Measurements from ENCODE around the gene ZMAT5. TPM values are rescaled to one million over a fixed set of nuclear protein-coding genes. Genes with fewer than 3 reads are reported as not detected.

The ZMAT5 gene
- total RNA-seq, 2 donors from 2014 or later = 11.9 to 14.3 TPM

GRCh38 chr22:29813563-29813962 lies 46.8 kb upstream of the ZMAT5 start:
- intact Hi-C loops (cut with DNase I) = loop anchor here (10.0 kb wide), 1 partner anchor 191 kb away; no protein-coding TSS in a partner anchor
- Histone ChIP-seq H3K4me1 (peaks cover 6% of the 10 kb centered on the region), H3K9me3 (no peaks in the 10 kb centered on the region), H3K4me3 (no peak overlapping the region), H3K36me3 (no peaks in the 10 kb centered on the region), H3K27ac (no peak overlapping the region), H3K9ac (ENCODE audit: low read depth in 2 of 2, low read length in 2 of 2) (no peak overlapping the region), H3K27me3 (no peaks in the 10 kb centered on the region)
- no peak for TF ChIP-seq CTCF (IDR thresholded peaks at IDR 0.05)
- no peak for DNase-seq

GRCh38 chr22:29813126-29813525 lies 46.3 kb upstream of the ZMAT5 start:
- intact Hi-C loops (cut with DNase I) = loop anchor here (10.0 kb wide), 1 partner anchor 192 kb away; no protein-coding TSS in a partner anchor
- TF ChIP-seq CTCF (IDR thresholded peaks at IDR 0.05) = no peak
- H3K36me3 ChIP-seq = no peaks in the 10 kb centered on the region
- H3K9ac ChIP-seq (ENCODE audit: low read depth in 2 of 2, low read length in 2 of 2) = no peak overlapping the region
- no peak overlapping the region for H3K4me3 ChIP-seq
- H3K9me3 ChIP-seq = no peaks in the 10 kb centered on the region
- H3K27me3 ChIP-seq = no peaks in the 10 kb centered on the region
- no peak overlapping the region for H3K27ac ChIP-seq
- peaks cover 6% of the 10 kb centered on the region for H3K4me1 ChIP-seq
- no peak for DNase-seq

GRCh38 chr22:29811377-29811776 lies 44.6 kb upstream of the ZMAT5 start:
- H3K36me3 ChIP-seq = peaks cover 7% of the 10 kb centered on the region
- H3K27ac ChIP-seq = peak overlapping the region; percentile 68
- TF ChIP-seq CTCF (IDR thresholded peaks at IDR 0.05) = no peak
- intact Hi-C loops (cut with DNase I) = loop anchor here (10.0 kb wide), 1 partner anchor 193 kb away; no protein-coding TSS in a partner anchor
- peak; percentile 77 for DNase-seq
- H3K9me3 ChIP-seq = no peaks in the 10 kb centered on the region
- H3K4me3 ChIP-seq = no peak overlapping the region
- peaks cover 6% of the 10 kb centered on the region for H3K4me1 ChIP-seq
- H3K9ac ChIP-seq (ENCODE audit: low read depth in 2 of 2, low read length in 2 of 2) = no peak overlapping the region
- no peaks in the 10 kb centered on the region for H3K27me3 ChIP-seq

- Histone ChIP-seq H3K27ac (no peak overlapping the region), H3K4me1 (peaks cover 6% of the 10 kb centered on the region), H3K36me3 (peaks cover 18% of the 10 kb centered on the region), H3K27me3 (no peaks in the 10 kb centered on the region), H3K9me3 (no peaks in the 10 kb centered on the region), H3K9ac (ENCODE audit: low read depth in 2 of 2, low read length in 2 of 2) (no peak overlapping the region), H3K4me3 (no peak overlapping the region)
- no peak for DNase-seq
- intact Hi-C loops (cut with DNase I) = loop anchor here (10.0 kb wide), 1 partner anchor 195 kb away; no protein-coding TSS in a partner anchor
- TF ChIP-seq CTCF (IDR thresholded peaks at IDR 0.05) = no peak
These were observed 43.4 kb upstream of the ZMAT5 start for GRCh38 chr22:29810216-29810615.

GRCh38 chr22:29806196-29806595 lies 39.4 kb upstream of the ZMAT5 start:
- Histone ChIP-seq H3K4me1 (peaks cover 5% of the 10 kb centered on the region), H3K36me3 (peaks cover 28% of the 10 kb centered on the region), H3K27ac (no peak overlapping the region), H3K9me3 (no peaks in the 10 kb centered on the region), H3K4me3 (no peak overlapping the region), H3K27me3 (no peaks in the 10 kb centered on the region), H3K9ac (ENCODE audit: low read depth in 2 of 2, low read length in 2 of 2) (no peak overlapping the region)
- no peak for DNase-seq
- intact Hi-C loops (cut with DNase I) = no loop called here
- TF ChIP-seq CTCF (IDR thresholded peaks at IDR 0.05) = no peak

All from colonic mucosa (tissue), 4 donors.